Activated CD8-positive, alpha-beta memory T cell treated with anti-CD3 and anti-CD28 coated beads, Interleukin-2, amount 10 ng/mL, durations not matched to agents 7 days and 5 days (primary cell): ENCODE data around the gene CDC37. TPM values are rescaled to one million over a fixed set of nuclear protein-coding genes. Genes with fewer than 3 reads are reported as not detected.
"Not testable (repeated sequence)": the region's sequence is repeated elsewhere in the genome, so short reads cannot be mapped to it uniquely, and the experiment has no call there.

Experiments
- ATAC-seq: fragments of 150-1000 bp; cut with Tn5 transposase; one replicate; pipeline ENCODE4 v1.10.0; 2021; ENCODE audit warnings: moderate library complexity
- CTCF ChIA-PET: fragments of 350-600 bp; sonication (Branson Sonifier 250); formaldehyde crosslinking; loops from one replicate; lab custom pipeline; 2021; ENCODE audit warnings: antibody characterized with exemption; lab: Charles Lee
- DNase-seq: peaks from one replicate; pipeline ENCODE4 v3.0.0-alpha.2; 2020
- H3K27ac Mint-ChIP-seq: one replicate; pipeline ENCODE4 v1.8.0; 2021; ENCODE audit warnings: mild to moderate bottlenecking, mixed read lengths
- H3K27me3 Mint-ChIP-seq: one replicate; pipeline ENCODE4 v1.8.0; 2021; ENCODE audit warnings: mixed read lengths
- H3K36me3 Mint-ChIP-seq: one replicate; pipeline ENCODE4 v1.8.0; 2021; ENCODE audit warnings: mild to moderate bottlenecking, mixed read lengths
- H3K4me1 Mint-ChIP-seq: one replicate; pipeline ENCODE4 v1.8.0; 2021; ENCODE audit warnings: mixed read lengths
- H3K4me3 Mint-ChIP-seq: one replicate; pipeline ENCODE4 v1.8.0; 2021; ENCODE audit warnings: mild to moderate bottlenecking, moderate library complexity, mixed read lengths
- H3K9me3 Mint-ChIP-seq: one replicate; pipeline ENCODE4 v1.8.0; 2022; ENCODE audit warnings: low read depth, mixed read lengths
- total RNA-seq, 2 experiments: library from RNA; stranded (reverse); gene quantifications; one replicate each; pipeline ENCODE4 v1.2.3, GENCODE V29; 2021

Gene CDC37
- total RNA-seq, 2 experiments from 2014 or later = 283 to 309 TPM

DNA sequence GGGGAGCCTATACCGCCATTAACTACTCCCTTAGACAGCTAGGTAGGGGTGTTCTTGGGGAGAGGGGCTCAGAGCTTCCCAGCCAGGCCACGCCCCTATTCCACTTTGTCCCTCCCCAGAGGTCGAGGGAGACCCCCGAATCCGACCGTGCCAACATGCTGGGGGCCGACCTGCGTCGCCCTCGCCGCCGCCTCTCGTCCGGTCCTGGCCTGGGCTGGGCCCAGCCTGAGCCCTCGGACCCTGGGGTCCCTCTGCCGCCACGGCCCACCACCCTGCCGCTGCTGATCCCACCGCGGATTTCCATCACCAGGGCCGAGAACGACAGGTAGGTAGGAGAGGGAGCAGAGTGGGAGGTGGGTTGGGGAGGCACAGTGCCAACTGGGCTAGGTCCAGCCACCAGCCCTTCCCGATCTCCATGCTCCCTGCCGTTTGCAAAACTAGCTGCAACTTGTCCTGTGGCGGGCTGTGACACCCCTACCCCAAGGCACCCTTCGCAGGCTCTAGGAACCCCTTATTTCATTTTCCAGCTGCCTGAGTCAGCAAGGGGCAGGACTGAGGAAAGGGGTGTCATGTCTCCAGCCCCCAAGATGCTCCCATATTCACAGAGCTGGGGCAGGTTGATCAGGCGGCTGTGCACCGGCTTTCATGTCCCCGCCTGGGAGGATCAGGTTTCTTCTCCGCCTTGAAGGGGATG lies 14.3 kb upstream of the CDC37 start:
- CTCF ChIA-PET = interaction anchor here (0.6 to 23.2 kb wide), 18 partner anchors 5 to 342 kb away, joined by 3 to 1020 read pairs (median 6); partner anchors contain the start of genes CDC37, ICAM1, PDE4A and TYK2
- Mint-ChIP-seq H3K36me3 (peaks cover 15% of the 10 kb centered on the region), H3K27ac (peak overlapping the region; percentile 79), H3K27me3 (peaks cover 4% of the 10 kb centered on the region), H3K4me1 (peaks cover 61% of the 10 kb centered on the region), H3K4me3 (peak overlapping the region; percentile 85), H3K9me3 (no peaks in the 10 kb centered on the region)
- no peak for ATAC-seq
- DNase-seq = peak; percentile 54

DNA sequence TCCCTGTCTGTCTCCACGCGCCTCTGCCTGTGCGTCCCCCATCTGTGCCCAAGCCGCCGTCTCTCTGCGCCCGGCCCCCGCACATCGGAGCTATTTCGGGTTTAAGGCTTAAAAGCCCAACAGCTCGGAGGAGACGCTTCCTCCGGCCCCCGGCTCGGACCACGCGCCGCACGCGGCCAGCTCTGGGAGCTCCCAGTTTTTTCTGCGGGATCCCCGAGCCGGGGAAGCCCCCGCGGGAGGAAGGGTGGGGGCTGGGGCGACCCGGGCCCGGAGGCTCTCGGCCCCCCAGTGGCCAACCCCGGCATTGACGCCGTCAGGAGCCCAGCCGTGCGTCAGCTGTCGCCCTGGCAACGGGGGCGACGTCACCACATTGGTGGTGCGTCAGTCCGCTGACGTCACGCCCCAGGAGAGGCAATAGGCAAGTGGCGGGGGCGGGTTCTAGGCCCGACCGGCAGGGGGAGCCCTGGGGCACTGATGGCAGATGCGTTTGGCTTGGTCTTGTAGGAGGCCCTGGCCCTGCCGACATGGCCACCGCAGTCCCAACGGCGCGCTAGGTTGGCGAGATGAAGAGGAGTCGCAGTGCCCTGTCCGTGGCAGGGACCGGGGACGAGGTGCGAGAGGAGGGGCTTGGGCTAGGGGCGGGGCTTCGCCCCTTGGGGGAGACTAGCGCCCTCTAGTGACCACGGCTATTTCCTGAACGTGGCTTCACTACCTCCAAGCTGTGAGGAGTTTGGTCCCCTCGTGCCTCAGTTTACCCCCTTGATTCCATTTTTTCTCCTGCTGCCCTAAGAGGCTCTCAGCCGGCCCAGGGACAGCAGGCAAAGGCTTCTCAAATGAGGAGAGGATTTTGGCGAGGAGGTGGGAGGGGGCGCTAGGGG lies 13.3 kb upstream of the CDC37 start:
- Mint-ChIP-seq H3K9me3 (no peaks in the 10 kb centered on the region), H3K27me3 (peaks cover 4% of the 10 kb centered on the region), H3K4me1 (peaks cover 61% of the 10 kb centered on the region), H3K36me3 (peaks cover 14% of the 10 kb centered on the region), H3K4me3 (peak overlapping the region; percentile 76), H3K27ac (peak overlapping the region; percentile 95)
- DNase-seq (peak; percentile 98), ATAC-seq (peak; percentile 48)
- CTCF ChIA-PET = interaction anchor here (0.6 to 23.2 kb wide), 27 partner anchors 6 to 343 kb away, joined by 3 to 1020 read pairs (median 6); partner anchors contain the start of genes CDC37, ICAM1, PDE4A and RAVER1

DNA sequence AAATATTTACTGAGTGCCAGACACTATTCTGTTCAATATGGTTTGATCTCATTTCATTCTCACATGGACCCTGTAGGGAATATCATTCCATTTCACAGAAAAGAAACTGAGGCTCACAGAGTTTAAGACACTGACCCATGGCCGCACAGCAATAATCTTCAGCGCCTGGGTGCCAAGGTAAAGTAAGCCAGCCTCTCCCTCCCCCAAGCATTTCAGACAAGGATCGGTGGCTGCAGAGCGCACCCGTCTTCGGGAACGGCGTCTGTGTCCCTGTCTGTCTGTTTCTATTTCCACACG lies 12.7 kb upstream of the CDC37 start:
- ATAC-seq (no peak), DNase-seq (no peak)
- Mint-ChIP-seq H3K27ac (peak overlapping the region; percentile 95), H3K4me3 (peak overlapping the region; percentile 76), H3K36me3 (peaks cover 14% of the 10 kb centered on the region), H3K27me3 (peaks cover 4% of the 10 kb centered on the region), H3K9me3 (no peaks in the 10 kb centered on the region), H3K4me1 (peaks cover 62% of the 10 kb centered on the region)
- CTCF ChIA-PET = interaction anchor here (0.7 to 23.2 kb wide), 19 partner anchors 6 to 312 kb away, joined by 3 to 1020 read pairs (median 6); partner anchors contain the start of genes CDC37, ICAM1, PDE4A and RAVER1

DNA sequence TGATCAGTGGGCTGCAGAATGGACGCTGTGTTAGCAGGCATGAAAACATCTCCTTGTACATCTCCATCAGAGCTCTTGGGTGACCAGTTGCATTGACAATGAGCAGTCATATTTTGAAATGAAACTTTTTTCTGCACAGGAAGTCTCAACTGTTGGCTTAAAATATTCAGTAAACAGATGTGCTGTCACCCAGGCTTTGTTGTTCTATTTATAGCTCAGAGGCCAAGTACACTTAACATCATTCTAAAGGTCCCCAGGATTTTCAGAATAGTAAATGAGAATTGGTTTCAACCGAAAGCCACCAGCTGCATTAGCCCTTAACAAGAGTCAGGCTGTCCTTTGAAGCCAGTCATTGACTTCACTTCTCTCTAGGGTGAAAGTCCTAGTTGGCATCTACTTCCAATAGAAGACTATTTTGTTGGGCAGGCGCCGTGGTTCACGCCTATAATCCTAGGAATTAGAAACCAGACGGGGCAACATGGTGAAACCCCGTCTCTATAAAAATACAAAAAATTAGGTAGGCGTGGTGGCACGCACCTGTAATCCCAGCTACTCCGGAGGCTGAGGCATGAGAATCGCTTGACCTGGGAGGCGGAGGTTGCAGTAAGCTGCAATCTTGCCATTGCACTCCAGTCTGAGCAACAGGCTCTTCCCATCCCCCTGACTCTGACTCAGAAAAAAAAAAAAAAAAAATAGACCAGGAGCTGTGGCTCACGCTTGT lies 9.1 kb upstream of the CDC37 start:
- Mint-ChIP-seq H3K36me3 (peaks cover 22% of the 10 kb centered on the region), H3K27ac (peak overlapping the region; percentile 99), H3K4me1 (peaks cover 77% of the 10 kb centered on the region), H3K9me3 (no peaks in the 10 kb centered on the region), H3K27me3 (no peaks in the 10 kb centered on the region), H3K4me3 (peak overlapping the region; percentile 51)
- peak; percentile 74 for DNase-seq
- CTCF ChIA-PET = interaction anchor here (1.0 to 23.2 kb wide), 12 partner anchors 4 to 162 kb away, joined by 3 to 1020 read pairs (median 4); partner anchors contain the start of genes CDC37 and PDE4A
- ATAC-seq = peak; percentile 57

DNA sequence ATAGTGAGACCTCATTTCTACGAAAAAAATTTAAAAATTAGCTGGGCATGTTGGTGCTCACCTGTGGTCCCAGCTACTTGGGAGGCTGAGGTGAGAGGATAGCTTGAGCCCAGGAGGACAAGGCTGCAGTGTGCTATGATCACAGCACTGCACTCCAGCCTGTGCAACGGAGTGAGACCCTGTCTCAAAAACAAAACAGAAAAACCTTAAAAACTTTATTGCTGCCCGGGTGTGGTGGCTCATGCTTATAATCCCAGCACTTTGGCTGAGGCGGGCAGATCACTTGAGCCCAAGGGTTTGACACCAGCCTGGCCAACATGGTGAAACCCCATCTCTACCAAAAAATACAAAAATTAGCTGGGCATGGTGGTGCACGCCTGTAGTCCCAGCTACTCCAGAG lies 7.9 kb upstream of the CDC37 start:
- peak overlapping the region; percentile 99 for H3K27ac Mint-ChIP-seq
- DNase-seq, ATAC-seq, H3K27me3 Mint-ChIP-seq, H3K4me3 Mint-ChIP-seq, H3K9me3 Mint-ChIP-seq: not testable (repeated sequence)
- peaks cover 24% of the 10 kb centered on the region for H3K36me3 Mint-ChIP-seq
- CTCF ChIA-PET = interaction anchor here (1.0 to 23.2 kb wide), 6 partner anchors 3 to 142 kb away, joined by 3 to 1020 read pairs (median 7); partner anchors contain the start of genes CDC37 and PDE4A
- H3K4me1 Mint-ChIP-seq = peaks cover 79% of the 10 kb centered on the region

DNA sequence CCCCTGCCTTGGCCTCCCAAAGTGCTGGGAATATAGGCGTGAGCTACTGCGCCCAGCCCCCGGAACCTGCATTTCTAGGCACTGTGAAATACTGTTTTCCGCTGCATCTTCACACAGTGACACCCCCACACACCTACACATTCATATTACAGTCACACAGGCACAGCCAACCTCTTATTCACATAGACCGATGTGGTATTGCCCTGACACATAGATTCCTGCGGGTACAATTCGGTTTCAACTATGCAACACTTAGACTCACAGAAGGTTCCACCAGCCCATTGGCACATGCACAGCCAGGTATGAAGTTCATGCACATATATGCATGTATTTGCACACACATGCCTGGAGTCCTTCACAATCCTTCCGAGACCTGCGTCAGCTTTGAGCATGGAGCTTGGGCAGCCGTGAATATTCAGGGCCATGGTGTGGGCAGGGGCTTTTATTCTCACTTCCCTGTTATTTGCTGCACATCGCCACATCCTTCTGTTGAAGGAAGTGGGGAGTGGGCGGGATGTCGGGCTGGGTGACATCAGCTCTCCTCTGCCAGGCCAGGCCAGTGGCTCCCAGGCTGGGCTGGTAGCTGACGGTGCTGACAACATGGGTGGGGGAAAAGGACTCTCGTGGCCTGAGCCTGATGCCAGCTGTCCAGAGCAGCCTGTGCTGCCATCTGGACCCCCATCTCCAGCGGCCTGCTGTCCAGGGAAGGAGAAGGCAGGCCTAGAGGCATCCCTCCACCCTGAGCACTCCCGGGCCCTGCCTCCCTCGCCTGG lies 5.4 kb upstream of the CDC37 start:
- peak overlapping the region; percentile 99 for H3K27ac Mint-ChIP-seq
- H3K4me3 Mint-ChIP-seq = peak overlapping the region; percentile 78
- DNase-seq (peak; percentile 93), ATAC-seq (peak; percentile 42)
- H3K36me3 Mint-ChIP-seq = peaks cover 18% of the 10 kb centered on the region
- H3K4me1 Mint-ChIP-seq = peaks cover 77% of the 10 kb centered on the region
- H3K27me3 Mint-ChIP-seq = no peaks in the 10 kb centered on the region
- CTCF ChIA-PET = interaction anchor here (1.0 to 23.2 kb wide), 8 partner anchors 14 to 236 kb away, joined by 3 to 1020 read pairs (median 4); partner anchors contain the start of genes ICAM1 and PDE4A
- no peaks in the 10 kb centered on the region for H3K9me3 Mint-ChIP-seq

DNA sequence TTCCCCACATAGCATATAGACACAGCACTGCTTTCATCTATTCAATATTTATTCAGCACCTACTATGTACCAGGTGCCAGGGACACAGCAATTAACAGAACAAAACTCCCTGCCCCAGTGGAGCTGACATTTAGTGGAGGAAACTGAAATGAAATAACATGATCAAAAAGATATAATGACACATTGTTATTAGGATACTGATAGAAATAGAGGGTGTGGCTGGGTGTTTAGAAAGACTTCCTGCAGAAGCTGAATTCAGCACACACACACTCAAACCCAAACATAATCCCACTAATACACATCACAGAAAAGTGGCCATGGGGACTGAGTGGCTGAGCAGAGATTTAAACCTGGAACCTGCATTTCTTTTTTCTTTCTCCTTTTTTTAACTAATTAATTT lies 3.8 kb upstream of the CDC37 start:
- H3K4me3 Mint-ChIP-seq = peak overlapping the region; percentile 53
- H3K27ac Mint-ChIP-seq = peak overlapping the region; percentile 93
- no peak for ATAC-seq
- peaks cover 70% of the 10 kb centered on the region for H3K4me1 Mint-ChIP-seq
- no peak for DNase-seq
- no peaks in the 10 kb centered on the region for H3K27me3 Mint-ChIP-seq
- CTCF ChIA-PET = interaction anchor here (1.2 to 23.2 kb wide), 7 partner anchors 15 to 163 kb away, joined by 3 to 1020 read pairs (median 20); partner anchors contain the start of genes CDKN2D and PDE4A
- no peaks in the 10 kb centered on the region for H3K9me3 Mint-ChIP-seq
- H3K36me3 Mint-ChIP-seq = peaks cover 21% of the 10 kb centered on the region

DNA sequence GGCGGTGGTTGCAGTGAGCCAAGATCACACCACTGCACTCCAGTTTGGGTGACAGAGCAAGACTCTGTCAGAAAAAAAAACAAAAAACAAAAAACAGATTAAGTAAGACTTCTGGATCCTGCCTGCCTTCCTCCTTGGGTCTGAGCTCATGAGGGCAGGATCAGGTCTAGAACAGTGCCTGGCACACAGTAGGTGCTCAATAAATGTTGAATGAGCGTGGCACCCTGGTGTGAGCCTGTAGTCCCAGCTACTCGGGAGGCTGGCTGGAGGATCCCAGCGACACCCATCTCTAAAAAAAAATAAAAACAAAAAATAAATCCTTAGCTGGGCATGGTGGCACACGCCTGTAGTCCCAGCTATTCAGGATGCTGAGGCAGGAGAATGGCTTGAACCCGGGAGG lies 2.8 kb upstream of the CDC37 start:
- peak overlapping the region; percentile 97 for H3K4me3 Mint-ChIP-seq
- ATAC-seq (no peak), DNase-seq (no peak)
- H3K9me3 Mint-ChIP-seq = no peaks in the 10 kb centered on the region
- peaks cover 69% of the 10 kb centered on the region for H3K4me1 Mint-ChIP-seq
- H3K36me3 Mint-ChIP-seq = peaks cover 20% of the 10 kb centered on the region
- CTCF ChIA-PET = interaction anchor here (0.6 to 23.2 kb wide), 18 partner anchors 15 to 294 kb away, joined by 3 to 1020 read pairs (median 5); partner anchors contain the start of genes CDKN2D, ICAM1, PDE4A and RAVER1
- peak overlapping the region; percentile 93 for H3K27ac Mint-ChIP-seq
- no peaks in the 10 kb centered on the region for H3K27me3 Mint-ChIP-seq

DNA sequence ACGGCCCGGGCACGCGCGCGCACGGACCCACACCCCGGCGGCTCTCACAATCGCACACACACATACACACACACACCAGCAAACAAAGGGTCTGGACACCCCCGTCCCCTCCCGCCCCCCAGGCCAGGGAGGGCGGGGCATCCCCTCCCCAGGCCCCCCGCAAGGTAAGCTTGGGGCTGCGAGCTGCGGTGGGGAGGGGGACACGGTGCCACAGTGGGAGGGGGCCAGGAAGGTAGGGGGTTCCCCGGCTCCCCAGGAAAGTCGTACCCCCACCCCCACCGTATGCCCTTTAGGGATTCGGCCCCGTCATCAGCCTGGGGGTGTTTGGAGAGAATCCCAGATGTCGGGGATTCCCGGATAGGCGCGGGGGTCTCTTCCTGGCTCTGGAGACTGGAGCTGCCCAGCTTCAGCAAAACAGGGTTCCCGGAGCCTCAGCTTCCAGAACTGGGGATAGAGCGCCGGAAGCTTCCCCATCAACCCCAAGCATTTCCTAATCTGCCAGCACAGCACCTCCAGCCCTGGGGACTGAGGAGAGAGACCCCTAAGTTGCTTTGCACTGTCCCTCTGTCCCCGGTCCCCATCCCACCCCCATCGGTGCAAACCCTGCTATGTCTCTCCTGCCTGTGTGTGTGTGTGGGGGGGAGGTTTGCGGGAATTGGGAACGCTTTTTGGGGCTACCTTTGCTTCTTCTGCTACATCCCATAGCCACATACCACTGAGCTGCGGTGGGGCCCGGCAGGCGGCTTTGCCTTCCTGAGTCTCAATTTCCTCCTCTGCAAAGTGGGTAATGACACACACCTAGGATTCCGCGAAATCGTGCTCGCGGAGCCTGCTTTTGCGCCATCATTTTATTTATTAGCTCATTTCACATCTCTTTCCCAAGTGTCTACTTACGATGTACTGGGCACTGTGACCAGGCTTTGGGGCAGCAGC lies 1.8 kb upstream of the CDC37 start:
- peak; percentile 89 for DNase-seq
- peaks cover 20% of the 10 kb centered on the region for H3K36me3 Mint-ChIP-seq
- H3K27ac Mint-ChIP-seq = peak overlapping the region; percentile 93
- no peaks in the 10 kb centered on the region for H3K27me3 Mint-ChIP-seq
- peaks cover 70% of the 10 kb centered on the region for H3K4me1 Mint-ChIP-seq
- peak overlapping the region; percentile 97 for H3K4me3 Mint-ChIP-seq
- no peak for ATAC-seq
- H3K9me3 Mint-ChIP-seq = no peaks in the 10 kb centered on the region
- CTCF ChIA-PET = interaction anchor here (0.6 to 23.2 kb wide), 27 partner anchors 12 to 297 kb away, joined by 3 to 1020 read pairs (median 5); partner anchors contain the start of genes CDKN2D, ICAM1, PDE4A and RAVER1

DNA sequence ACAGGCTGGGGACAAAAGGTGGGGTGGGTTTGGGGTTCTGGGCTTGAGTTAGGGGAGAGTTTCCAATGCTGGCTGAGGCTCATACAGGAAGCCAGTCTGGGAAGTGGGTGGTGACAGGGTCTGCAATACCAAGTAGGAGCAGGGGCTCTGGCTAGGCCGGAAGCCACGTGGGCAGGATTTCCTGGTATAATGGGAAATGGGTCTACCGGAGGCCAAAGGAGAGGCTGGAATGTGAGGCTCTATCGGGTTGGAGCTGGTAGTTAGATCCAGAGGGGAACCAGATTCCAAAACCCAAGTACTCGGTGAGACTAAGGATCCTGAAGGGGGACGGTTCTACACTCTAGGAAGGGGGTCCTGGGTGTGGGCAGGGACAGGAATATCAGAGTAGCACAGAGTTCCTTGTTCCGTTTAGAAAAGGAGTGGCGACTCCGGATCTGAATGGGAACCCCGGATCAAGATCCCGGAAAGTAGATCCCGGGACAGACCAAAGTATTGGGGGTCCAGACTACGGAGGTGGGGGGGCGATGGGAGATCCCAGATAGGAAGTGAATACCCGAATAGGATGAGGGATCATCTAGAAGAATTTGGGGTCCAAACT lies 802 bp downstream of the CDC37 start:
- ATAC-seq = no peak
- DNase-seq = peak; percentile 58
- Mint-ChIP-seq H3K9me3 (no peaks in the 10 kb centered on the region), H3K27ac (peak overlapping the region; percentile 93), H3K36me3 (peaks cover 22% of the 10 kb centered on the region), H3K27me3 (no peaks in the 10 kb centered on the region), H3K4me3 (peak overlapping the region; percentile 97), H3K4me1 (peaks cover 57% of the 10 kb centered on the region)
- CTCF ChIA-PET = interaction anchor here (1.2 to 23.2 kb wide), 14 partner anchors 10 to 166 kb away, joined by 3 to 1020 read pairs (median 16); partner anchors contain the start of genes CDKN2D, ICAM1 and PDE4A

DNA sequence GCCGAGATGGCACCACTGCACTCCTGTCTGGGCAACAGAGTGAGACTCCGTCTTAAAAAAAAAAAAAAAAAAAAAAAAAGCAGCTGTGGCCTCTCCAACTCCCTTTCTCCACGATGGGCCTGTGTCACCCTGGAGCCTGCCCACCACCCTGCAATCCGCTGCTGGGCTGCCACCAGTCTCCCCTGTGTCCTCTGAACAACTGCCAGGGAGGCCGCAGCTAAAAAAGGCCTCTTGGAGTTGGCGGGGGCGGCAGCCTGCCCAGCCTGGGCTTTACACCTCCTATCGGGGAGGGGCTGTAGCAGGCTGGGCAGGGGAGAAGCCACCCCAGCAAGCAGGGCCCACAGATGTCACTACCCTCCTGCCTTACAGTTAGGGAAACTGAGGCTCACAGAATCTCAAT lies 3.5 kb downstream of the CDC37 start:
- Mint-ChIP-seq H3K4me1 (peaks cover 35% of the 10 kb centered on the region), H3K27me3 (no peaks in the 10 kb centered on the region), H3K9me3 (no peaks in the 10 kb centered on the region), H3K27ac (no peak overlapping the region), H3K36me3 (peaks cover 30% of the 10 kb centered on the region), H3K4me3 (no peak overlapping the region)
- CTCF ChIA-PET = interaction anchor here (1.2 to 23.2 kb wide), 5 partner anchors 9 to 141 kb away, joined by 3 to 1020 read pairs (median 33); partner anchors contain the start of gene PDE4A
- DNase-seq (no peak), ATAC-seq (no peak)
